Ammon's horn (tissue), 1 donor: ENCODE measurements around the gene FHDC1.

Experiments used
- DNase-seq: peaks from one replicate; pipeline ENCODE4 v3.0.0-alpha.2; 2016; ENCODE audit warnings: low spot score

FHDC1 gene

GRCh38 chr4:152981278-152981677 lies 45.2 kb downstream of the FHDC1 start:
- no peak for DNase-seq

GRCh38 chr4:152981842-152982241 lies 45.7 kb downstream of the FHDC1 start:
- DNase-seq: no peak

- DNase-seq: no peak
Observed at GRCh38 chr4:152983221-152983620, 47.1 kb downstream of the FHDC1 start.

GRCh38 chr4:152983774-152984411 lies 47.8 kb downstream of the FHDC1 start:
- DNase-seq: peak; percentile 41

GRCh38 chr4:152988721-152989553 lies 52.8 kb downstream of the FHDC1 start:
- DNase-seq: no peak

GRCh38 chr4:152989554-152989970 lies 53.4 kb downstream of the FHDC1 start:
- DNase-seq: no peak

GRCh38 chr4:152990471-152991131 lies 54.5 kb downstream of the FHDC1 start:
- DNase-seq: peak; percentile 56

- no peak for DNase-seq
Observed at GRCh38 chr4:152991398-152991797, 55.3 kb downstream of the FHDC1 start.

- no peak for DNase-seq
Observed at GRCh38 chr4:152992027-152992426, 55.9 kb downstream of the FHDC1 start.

GRCh38 chr4:152992466-152992865 lies 56.3 kb downstream of the FHDC1 start:
- DNase-seq: no peak

- DNase-seq: no peak
Observed at GRCh38 chr4:152994038-152994437, 57.9 kb downstream of the FHDC1 start.

GRCh38 chr4:152996111-152996571 lies 60.0 kb downstream of the FHDC1 start:
- no peak for DNase-seq

- DNase-seq: no peak
Observed at GRCh38 chr4:152996672-152997071, 60.5 kb downstream of the FHDC1 start.

- DNase-seq: no peak
Observed at GRCh38 chr4:152997288-152997687, 61.2 kb downstream of the FHDC1 start.

GRCh38 chr4:152997771-152998487 lies 61.8 kb downstream of the FHDC1 start:
- DNase-seq: no peak

GRCh38 chr4:152998861-152999260 lies 62.7 kb downstream of the FHDC1 start:
- no peak for DNase-seq

- no peak for DNase-seq
Observed at GRCh38 chr4:152999346-153000075, 63.4 kb downstream of the FHDC1 start.

GRCh38 chr4:153000076-153000420 lies 63.9 kb downstream of the FHDC1 start:
- DNase-seq: no peak

GRCh38 chr4:153001626-153002025 lies 65.5 kb downstream of the FHDC1 start:
- DNase-seq: no peak

- no peak for DNase-seq
Observed at GRCh38 chr4:153002110-153002509, 66.0 kb downstream of the FHDC1 start.

GRCh38 chr4:153004081-153004850 lies 68.1 kb downstream of the FHDC1 start:
- DNase-seq: no peak
